Panc1 (cell line): ENCODE data around the gene ARHGAP23.

Source experiments
- REST ChIP-seq, 2 experiments: IDR thresholded peaks; 2 replicates each; pipeline ENCODE4 v1.6.1; 2011 to 2012; ENCODE audit warnings: low read depth in 2 of 2, control low read depth in 1 of 2, low read length in 1 of 2, mild to moderate bottlenecking in 1 of 2, moderate library complexity in 1 of 2; ENCODE audit not compliant: insufficient read depth in 1 of 2
- TF ChIP-seq, protein P1 (sequence below): fragments of 450-650 bp; IDR thresholded peaks from 2 replicates; pipeline ENCODE4 v1.5.1; 2017; ENCODE audit warnings: mild to moderate bottlenecking

DNA sequence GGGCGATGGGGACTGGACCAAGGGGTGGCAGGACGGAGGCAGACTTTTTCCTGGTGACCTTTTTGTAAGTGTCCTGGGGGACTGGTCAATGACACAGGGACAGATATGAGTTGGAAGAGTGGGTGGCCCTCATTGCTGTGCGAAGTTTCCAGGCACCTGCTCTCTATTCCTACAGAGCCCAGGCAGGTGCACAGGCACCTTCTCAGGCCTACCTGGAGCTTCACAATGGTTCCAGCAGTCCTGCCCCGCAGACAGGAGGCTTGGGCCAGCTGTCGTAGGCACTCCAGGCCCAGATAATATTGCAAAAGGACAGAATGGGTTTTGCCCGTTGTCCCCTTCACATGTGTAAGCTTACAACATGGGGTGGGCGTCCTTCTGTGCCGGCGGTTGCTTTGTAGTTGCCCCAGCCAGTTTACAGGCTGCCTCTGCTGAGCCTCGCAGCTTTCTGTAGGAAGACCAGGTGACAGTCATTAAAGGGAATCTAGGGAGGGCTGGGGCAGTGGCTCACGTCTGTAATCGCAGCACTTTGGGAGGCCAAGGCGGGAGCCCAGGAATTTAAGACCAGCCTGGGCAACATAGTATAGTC is 84.3 kb downstream of the ARHGAP23 start:
- TF ChIP-seq, protein P1, sequence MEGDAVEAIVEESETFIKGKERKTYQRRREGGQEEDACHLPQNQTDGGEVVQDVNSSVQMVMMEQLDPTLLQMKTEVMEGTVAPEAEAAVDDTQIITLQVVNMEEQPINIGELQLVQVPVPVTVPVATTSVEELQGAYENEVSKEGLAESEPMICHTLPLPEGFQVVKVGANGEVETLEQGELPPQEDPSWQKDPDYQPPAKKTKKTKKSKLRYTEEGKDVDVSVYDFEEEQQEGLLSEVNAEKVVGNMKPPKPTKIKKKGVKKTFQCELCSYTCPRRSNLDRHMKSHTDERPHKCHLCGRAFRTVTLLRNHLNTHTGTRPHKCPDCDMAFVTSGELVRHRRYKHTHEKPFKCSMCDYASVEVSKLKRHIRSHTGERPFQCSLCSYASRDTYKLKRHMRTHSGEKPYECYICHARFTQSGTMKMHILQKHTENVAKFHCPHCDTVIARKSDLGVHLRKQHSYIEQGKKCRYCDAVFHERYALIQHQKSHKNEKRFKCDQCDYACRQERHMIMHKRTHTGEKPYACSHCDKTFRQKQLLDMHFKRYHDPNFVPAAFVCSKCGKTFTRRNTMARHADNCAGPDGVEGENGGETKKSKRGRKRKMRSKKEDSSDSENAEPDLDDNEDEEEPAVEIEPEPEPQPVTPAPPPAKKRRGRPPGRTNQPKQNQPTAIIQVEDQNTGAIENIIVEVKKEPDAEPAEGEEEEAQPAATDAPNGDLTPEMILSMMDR: no peak
- no peak for TF ChIP-seq REST (IDR thresholded peaks at IDR 0.05; ENCODE audit: insufficient read depth in 1 of 2, low read depth in 2 of 2, low read length in 1 of 2)
